GM23338 (cell line): ENCODE measurements around the gene MYH6. TPM values are rescaled to one million over a fixed set of nuclear protein-coding genes. Genes with fewer than 3 reads are reported as not detected.
A peak's percentile ranks its signal among the peaks of the same experiment; 100 is the strongest.
"Not testable (repeated sequence)": the region's sequence is repeated elsewhere in the genome, so short reads cannot be mapped to it uniquely, and the experiment has no call there.

Experiments
- ATAC-seq: fragments of 200-7000 bp; cut with Tn5 transposase; 3 replicates; pipeline ENCODE4 v1.9.1; 2020
- DNase-seq: peaks from one replicate; pipeline ENCODE4 v3.0.0-alpha.2; 2015; ENCODE audit warnings: low spot score
- H2AFZ ChIP-seq: fragments of 200-600 bp; sonication (generic); 2 replicates; pipeline ENCODE4 v1.8.0; 2016; ENCODE audit warnings: antibody characterized with exemption, mild to moderate bottlenecking, moderate library complexity
- H3F3A ChIP-seq: fragments of 200-600 bp; sonication (generic); replicated peaks from 2 replicates; pipeline ENCODE4 v1.8.0; 2017; ENCODE audit warnings: antibody characterized with exemption, mixed run types, low read depth
- H3K27ac ChIP-seq: fragments of 200-600 bp; sonication (generic); 2 replicates; pipeline ENCODE4 v1.6.1; 2016; ENCODE audit warnings: low read depth
- H3K27me3 ChIP-seq: fragments of 200-600 bp; sonication (generic); 2 replicates; pipeline ENCODE4 v1.8.0; 2016; ENCODE audit warnings: mild to moderate bottlenecking, mixed run types, moderate library complexity; ENCODE audit not compliant: insufficient read depth
- H3K36me3 ChIP-seq: fragments of 200-600 bp; sonication (generic); 2 replicates; pipeline ENCODE4 v1.8.0; 2016; ENCODE audit warnings: mild to moderate bottlenecking; ENCODE audit not compliant: insufficient read depth
- H3K4me1 ChIP-seq: fragments of 200-600 bp; sonication (generic); 2 replicates; pipeline ENCODE4 v1.8.0; 2016; ENCODE audit warnings: mild to moderate bottlenecking, moderate library complexity; ENCODE audit not compliant: insufficient read depth
- H3K4me2 ChIP-seq: fragments of 200-600 bp; sonication (generic); 2 replicates; pipeline ENCODE4 v1.7.1; 2017; ENCODE audit warnings: mixed run types
- H3K4me3 ChIP-seq: fragments of 200-600 bp; sonication (generic); 2 replicates; pipeline ENCODE4 v1.6.1; 2016; ENCODE audit warnings: mixed run types
- H3K79me2 ChIP-seq: fragments of 200-600 bp; sonication (generic); replicated peaks from 2 replicates; pipeline ENCODE4 v1.8.0; 2017; ENCODE audit warnings: mild to moderate bottlenecking; ENCODE audit not compliant: insufficient read depth
- H3K9me2 ChIP-seq: fragments of 200-600 bp; sonication (generic); 2 replicates; pipeline ENCODE4 v1.8.0; 2017; ENCODE audit not compliant: insufficient read depth
- H4K20me1 ChIP-seq: fragments of 200-600 bp; sonication (generic); replicated peaks from 2 replicates; pipeline ENCODE4 v1.8.0; 2017; ENCODE audit warnings: mild to moderate bottlenecking; ENCODE audit not compliant: insufficient read depth
- H3K27ac Mint-ChIP-seq: 2 replicates; pipeline ENCODE4 v1.8.0; 2020; ENCODE audit warnings: inconsistent platforms, mild to moderate bottlenecking, moderate library complexity, mixed read lengths
- H3K27me3 Mint-ChIP-seq: 3 replicates; pipeline ENCODE4 v1.8.0; 2022; ENCODE audit warnings: low read depth, mild to moderate bottlenecking, moderate library complexity, mixed read lengths, inconsistent platforms; ENCODE audit not compliant: insufficient read depth, poor library complexity
- H3K36me3 Mint-ChIP-seq: 3 replicates; pipeline ENCODE4 v1.8.0; 2021; ENCODE audit warnings: low read depth, mild to moderate bottlenecking, inconsistent platforms, moderate library complexity, mixed read lengths
- H3K4me1 Mint-ChIP-seq: 3 replicates; pipeline ENCODE4 v1.8.0; 2020; ENCODE audit warnings: mild to moderate bottlenecking, inconsistent platforms, mixed read lengths
- H3K4me3 Mint-ChIP-seq: 3 replicates; pipeline ENCODE4 v1.8.0; 2021; ENCODE audit warnings: moderate library complexity, mild to moderate bottlenecking, inconsistent platforms, mixed read lengths
- H3K9me3 Mint-ChIP-seq: 3 replicates; pipeline ENCODE4 v1.8.0; 2020; ENCODE audit warnings: moderate library complexity, mild to moderate bottlenecking, inconsistent platforms, mixed read lengths
- CREB1 ChIP-seq: fragments of 250-450 bp; sonication (Bioruptor Pico); IDR thresholded peaks from 2 replicates; pipeline ENCODE4 v1.5.0; 2020; ENCODE audit warnings: low read depth, mild to moderate bottlenecking, moderate library complexity
- EZH2 ChIP-seq: fragments of 200-600 bp; sonication (generic); IDR thresholded peaks from one replicate; pipeline ENCODE4 v1.8.0; 2017; ENCODE audit warnings: antibody characterized with exemption, mild to moderate bottlenecking, low read depth; ENCODE audit not compliant: unreplicated experiment
- NANOG ChIP-seq: IDR thresholded peaks from 2 replicates; pipeline ENCODE4 v1.6.1; 2016; ENCODE audit warnings: antibody characterized with exemption, borderline replicate concordance
- POLR2AphosphoS5 ChIP-seq: IDR thresholded peaks from 2 replicates; pipeline ENCODE4 v1.6.1; 2016; ENCODE audit warnings: antibody characterized with exemption, low read depth
- STAT1 ChIP-seq: IDR thresholded peaks from one replicate; pipeline ENCODE4 v1.6.1; 2016; ENCODE audit warnings: antibody characterized with exemption; ENCODE audit not compliant: unreplicated experiment
- polyA plus RNA-seq: library from polyadenylated mRNA; unstranded; fragments of >200 nt; fragmentation: Nextera tagmentation; extraction: Ambion mirVana; gene quantifications from 2 replicates; pipeline ENCODE4 v1.2.1, GENCODE V29; 2016
- total RNA-seq: library from RNA; depleted of rRNA; stranded (reverse); fragments of >200 nt; shearing (Covaris generic); gene quantifications from 2 replicates; pipeline ENCODE4 v1.2.3, GENCODE V29; 2014
- TF ChIP-seq, protein P1 (sequence below): IDR thresholded peaks from one replicate; pipeline ENCODE4 v1.6.1; 2018; ENCODE audit warnings: antibody characterized with exemption; ENCODE audit not compliant: unreplicated experiment
- TF ChIP-seq, protein P2 (sequence below): IDR thresholded peaks from 2 replicates; pipeline ENCODE4 v1.6.1; 2016; ENCODE audit warnings: antibody characterized with exemption

MYH6 gene
- total and polyA plus RNA-seq, 2 experiments from 2014 or later: 0.03 to 0.10 TPM

DNA sequence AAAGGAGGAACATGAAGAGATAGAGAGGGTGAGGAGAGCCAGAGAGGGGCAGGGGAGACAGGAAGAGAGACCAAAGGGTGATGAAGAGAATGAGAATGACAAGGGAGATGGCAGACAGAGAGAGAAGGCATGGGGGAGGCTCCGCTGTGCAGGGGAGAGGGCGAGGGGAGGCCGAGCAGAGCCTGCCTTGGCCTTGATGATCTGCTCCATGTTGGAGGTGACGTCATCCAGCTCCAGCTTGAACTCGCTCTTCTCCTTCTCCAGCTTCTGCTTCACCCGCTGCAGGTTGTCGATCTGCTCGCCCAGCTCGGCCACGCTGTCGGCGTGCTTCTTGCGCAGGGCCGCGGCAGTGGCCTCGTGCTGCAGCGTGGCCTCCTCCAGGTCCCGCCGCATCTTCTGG lies 18.2 kb downstream of the MYH6 start:
- H3K4me1 Mint-ChIP-seq: peaks cover 16% of the 10 kb centered on the region
- 0 out of 2 replicates have a peak overlapping the region, but pooled peaks have one; percentile 38 for H2AFZ ChIP-seq
- ATAC-seq, H3K36me3 Mint-ChIP-seq, H3K4me3 ChIP-seq, H3F3A ChIP-seq, H3K4me2 ChIP-seq, H3K27ac ChIP-seq, H4K20me1 ChIP-seq, H3K36me3 ChIP-seq, H3K4me1 ChIP-seq, H3K9me3 Mint-ChIP-seq, H3K79me2 ChIP-seq, H3K27ac Mint-ChIP-seq, H3K27me3 ChIP-seq, H3K4me3 Mint-ChIP-seq, DNase-seq: not testable (repeated sequence)
- H3K27me3 Mint-ChIP-seq: peaks cover 11% of the 10 kb centered on the region
- peaks cover 19% of the 10 kb centered on the region; the same call in 1 of the 2 replicates for H3K9me2 ChIP-seq

DNA sequence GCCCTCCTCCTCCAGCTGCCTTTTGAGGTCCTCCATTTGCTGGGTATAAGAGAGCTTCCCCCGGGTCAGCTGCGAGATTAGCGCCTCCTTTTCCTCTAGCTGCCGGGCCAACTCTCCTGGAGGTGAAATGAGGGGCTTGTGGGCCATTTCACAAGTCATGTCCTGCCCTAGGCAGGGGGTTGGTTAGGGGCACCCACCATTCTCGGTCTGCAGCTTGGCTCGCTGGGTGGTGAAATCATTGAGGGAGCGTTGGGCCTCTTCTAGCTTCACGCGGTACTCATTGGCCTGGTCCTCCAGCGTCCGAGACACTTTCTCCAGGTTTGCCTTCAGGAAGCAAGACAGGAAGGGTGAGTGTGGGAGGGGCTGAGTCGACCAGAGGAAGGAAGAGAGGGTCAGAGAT lies 18.7 kb downstream of the MYH6 start:
- H3K4me1 ChIP-seq: peaks cover 6% of the 10 kb centered on the region; the same call in 1 of the 2 replicates
- Mint-ChIP-seq H3K9me3 (peaks cover 3% of the 10 kb centered on the region), H3K4me1 (peaks cover 16% of the 10 kb centered on the region), H3K27me3 (peaks cover 11% of the 10 kb centered on the region), H3K4me3 (no peak overlapping the region), H3K36me3 (no peaks in the 10 kb centered on the region; the same call in 2 of the 3 replicates), H3K27ac (no peak overlapping the region)
- H3K36me3 ChIP-seq: no peaks in the 10 kb centered on the region
- H3K9me2 ChIP-seq: peaks cover 19% of the 10 kb centered on the region; the same call in 1 of the 2 replicates
- H2AFZ ChIP-seq: peak overlapping the region; percentile 76; the same call in 1 of the 2 replicates
- no peaks in the 10 kb centered on the region for H4K20me1 ChIP-seq
- H3F3A ChIP-seq: no peaks in the 10 kb centered on the region
- no peaks in the 10 kb centered on the region for H3K79me2 ChIP-seq
- H3K27ac ChIP-seq: no peak overlapping the region
- H3K4me2 ChIP-seq: no peak overlapping the region
- TF ChIP-seq STAT1 (no peak), CREB1 (CRISPR knock-in tag) (no peak), EZH2 (no peak), NANOG (no peak), POLR2AphosphoS5 (no peak)
- TF ChIP-seq, protein P1, sequence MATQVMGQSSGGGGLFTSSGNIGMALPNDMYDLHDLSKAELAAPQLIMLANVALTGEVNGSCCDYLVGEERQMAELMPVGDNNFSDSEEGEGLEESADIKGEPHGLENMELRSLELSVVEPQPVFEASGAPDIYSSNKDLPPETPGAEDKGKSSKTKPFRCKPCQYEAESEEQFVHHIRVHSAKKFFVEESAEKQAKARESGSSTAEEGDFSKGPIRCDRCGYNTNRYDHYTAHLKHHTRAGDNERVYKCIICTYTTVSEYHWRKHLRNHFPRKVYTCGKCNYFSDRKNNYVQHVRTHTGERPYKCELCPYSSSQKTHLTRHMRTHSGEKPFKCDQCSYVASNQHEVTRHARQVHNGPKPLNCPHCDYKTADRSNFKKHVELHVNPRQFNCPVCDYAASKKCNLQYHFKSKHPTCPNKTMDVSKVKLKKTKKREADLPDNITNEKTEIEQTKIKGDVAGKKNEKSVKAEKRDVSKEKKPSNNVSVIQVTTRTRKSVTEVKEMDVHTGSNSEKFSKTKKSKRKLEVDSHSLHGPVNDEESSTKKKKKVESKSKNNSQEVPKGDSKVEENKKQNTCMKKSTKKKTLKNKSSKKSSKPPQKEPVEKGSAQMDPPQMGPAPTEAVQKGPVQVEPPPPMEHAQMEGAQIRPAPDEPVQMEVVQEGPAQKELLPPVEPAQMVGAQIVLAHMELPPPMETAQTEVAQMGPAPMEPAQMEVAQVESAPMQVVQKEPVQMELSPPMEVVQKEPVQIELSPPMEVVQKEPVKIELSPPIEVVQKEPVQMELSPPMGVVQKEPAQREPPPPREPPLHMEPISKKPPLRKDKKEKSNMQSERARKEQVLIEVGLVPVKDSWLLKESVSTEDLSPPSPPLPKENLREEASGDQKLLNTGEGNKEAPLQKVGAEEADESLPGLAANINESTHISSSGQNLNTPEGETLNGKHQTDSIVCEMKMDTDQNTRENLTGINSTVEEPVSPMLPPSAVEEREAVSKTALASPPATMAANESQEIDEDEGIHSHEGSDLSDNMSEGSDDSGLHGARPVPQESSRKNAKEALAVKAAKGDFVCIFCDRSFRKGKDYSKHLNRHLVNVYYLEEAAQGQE: no peak
- TF ChIP-seq, protein P2, sequence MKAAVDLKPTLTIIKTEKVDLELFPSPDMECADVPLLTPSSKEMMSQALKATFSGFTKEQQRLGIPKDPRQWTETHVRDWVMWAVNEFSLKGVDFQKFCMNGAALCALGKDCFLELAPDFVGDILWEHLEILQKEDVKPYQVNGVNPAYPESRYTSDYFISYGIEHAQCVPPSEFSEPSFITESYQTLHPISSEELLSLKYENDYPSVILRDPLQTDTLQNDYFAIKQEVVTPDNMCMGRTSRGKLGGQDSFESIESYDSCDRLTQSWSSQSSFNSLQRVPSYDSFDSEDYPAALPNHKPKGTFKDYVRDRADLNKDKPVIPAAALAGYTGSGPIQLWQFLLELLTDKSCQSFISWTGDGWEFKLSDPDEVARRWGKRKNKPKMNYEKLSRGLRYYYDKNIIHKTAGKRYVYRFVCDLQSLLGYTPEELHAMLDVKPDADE: no peak
- H3K27me3 ChIP-seq: no peaks in the 10 kb centered on the region
- no peak overlapping the region for H3K4me3 ChIP-seq
- no peak for ATAC-seq
- no peak for DNase-seq
